Mucosa of rectum (tissue), 2 donors: Measurements from ENCODE around the gene CTTNBP2.

ENCODE experiments used
- H3K27ac ChIP-seq, 2 donors: one replicate each; pipeline ENCODE4 v1.7.0; 2013; ENCODE audit warnings: inconsistent platforms in 2 of 2, low read depth in 2 of 2, low read length in 2 of 2
- H3K27me3 ChIP-seq, 2 donors: one replicate each; pipeline ENCODE4 v1.7.0; 2013; ENCODE audit warnings: low read length in 2 of 2; ENCODE audit not compliant: control insufficient read depth in 2 of 2, insufficient read depth in 2 of 2
- H3K36me3 ChIP-seq, 2 donors: one replicate each; pipeline ENCODE4 v1.7.0; 2013; ENCODE audit warnings: low read length in 2 of 2; ENCODE audit not compliant: control insufficient read depth in 2 of 2, insufficient read depth in 2 of 2
- H3K4me1 ChIP-seq, 2 donors: one replicate each; pipeline ENCODE4 v1.7.0; 2013; ENCODE audit warnings: low read length in 2 of 2, mild to moderate bottlenecking in 1 of 2; ENCODE audit not compliant: control insufficient read depth in 2 of 2, insufficient read depth in 2 of 2
- H3K4me3 ChIP-seq, 2 donors: one replicate each; pipeline ENCODE4 v1.7.0; 2013; ENCODE audit warnings: low read length in 2 of 2
- H3K9ac ChIP-seq, 2 donors: one replicate each; pipeline ENCODE4 v1.7.0; 2013; ENCODE audit warnings: low read length in 2 of 2, low read depth in 1 of 2, mild to moderate bottlenecking in 1 of 2
- H3K9me3 ChIP-seq, 2 donors: one replicate each; pipeline ENCODE4 v1.7.0; 2013; ENCODE audit warnings: low read length in 2 of 2; ENCODE audit not compliant: control insufficient read depth in 2 of 2
- donor health status: healthy.
- donor health status: Normal muscosa, but diverticular disease.

CTTNBP2 gene

DNA sequence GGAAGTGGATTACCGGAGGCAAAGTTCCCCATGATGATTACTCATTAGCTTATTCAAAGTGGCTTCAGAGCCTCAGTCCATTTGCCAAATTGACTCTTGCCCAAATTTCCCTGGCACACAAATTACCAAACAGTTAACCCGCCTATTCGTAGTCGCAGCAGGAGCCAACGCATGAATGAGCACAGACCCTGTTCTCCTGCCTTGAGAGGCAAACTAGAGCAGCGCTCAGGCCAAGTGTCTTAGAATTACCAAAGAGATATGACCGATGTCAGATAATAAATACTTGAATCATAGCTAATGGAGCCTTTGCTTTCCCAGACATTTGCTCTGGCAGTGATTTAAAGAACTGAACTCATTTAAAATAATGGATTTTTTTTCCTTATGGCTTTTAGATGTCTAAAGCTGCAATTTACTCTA lies 64.9 kb downstream of the CTTNBP2 start:
- H3K27ac ChIP-seq = no peak overlapping the region
- H3K9ac ChIP-seq = no peak overlapping the region
- peaks cover 0 to 2% of the 10 kb centered on the region in 2 donors for H3K4me1 ChIP-seq
- no peaks in the 10 kb centered on the region for H3K36me3 ChIP-seq
- no peak overlapping the region for H3K4me3 ChIP-seq
- H3K9me3 ChIP-seq = no peaks in the 10 kb centered on the region
- H3K27me3 ChIP-seq = no peaks in the 10 kb centered on the region

DNA sequence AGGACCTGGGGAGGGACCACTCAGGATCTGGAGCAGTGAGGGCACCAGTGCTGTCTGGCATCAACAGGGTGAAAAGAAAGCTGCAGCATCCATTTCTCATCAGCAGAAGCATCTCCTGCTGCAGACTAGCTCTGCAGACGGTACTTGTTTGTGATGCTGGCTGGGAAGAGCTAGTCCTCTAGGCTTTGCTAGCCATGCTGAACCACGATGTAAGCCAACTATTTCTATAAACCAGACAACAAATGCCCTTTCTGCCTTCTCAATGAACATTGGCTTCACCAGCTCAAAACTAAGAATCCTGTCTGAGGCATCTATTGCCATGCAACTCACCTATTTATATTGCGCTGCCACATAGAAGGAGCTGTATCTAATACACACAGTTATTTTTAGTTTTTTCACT lies 65.6 kb downstream of the CTTNBP2 start:
- Histone ChIP-seq H3K27me3 (no peaks in the 10 kb centered on the region), H3K9ac (no peak overlapping the region), H3K9me3 (no peaks in the 10 kb centered on the region), H3K4me3 (no peak overlapping the region), H3K36me3 (no peaks in the 10 kb centered on the region), H3K4me1 (peaks cover 0 to 2% of the 10 kb centered on the region in 2 donors), H3K27ac (no peak overlapping the region)

DNA sequence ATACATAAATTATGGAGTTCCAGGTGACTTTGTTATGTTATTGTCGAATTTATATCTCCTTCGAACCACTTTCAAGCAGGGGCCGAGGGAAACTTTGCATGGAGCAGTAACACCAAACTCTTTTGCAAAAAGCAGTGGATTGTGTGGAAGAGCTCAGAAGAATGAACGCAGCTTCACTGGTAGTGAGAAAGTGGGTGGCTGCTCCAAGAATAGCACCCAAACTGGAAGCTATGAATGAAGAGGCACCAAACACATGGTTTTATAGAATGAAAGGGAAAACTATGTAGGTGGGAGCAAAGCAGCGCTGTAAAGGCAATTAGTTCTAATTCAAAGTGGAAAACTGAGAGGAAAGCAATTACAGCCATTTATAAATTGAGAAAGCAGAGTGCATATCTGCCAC lies 67.2 kb downstream of the CTTNBP2 start:
- Histone ChIP-seq H3K27ac (no peak overlapping the region), H3K9ac (no peak overlapping the region), H3K4me3 (no peak overlapping the region)

DNA sequence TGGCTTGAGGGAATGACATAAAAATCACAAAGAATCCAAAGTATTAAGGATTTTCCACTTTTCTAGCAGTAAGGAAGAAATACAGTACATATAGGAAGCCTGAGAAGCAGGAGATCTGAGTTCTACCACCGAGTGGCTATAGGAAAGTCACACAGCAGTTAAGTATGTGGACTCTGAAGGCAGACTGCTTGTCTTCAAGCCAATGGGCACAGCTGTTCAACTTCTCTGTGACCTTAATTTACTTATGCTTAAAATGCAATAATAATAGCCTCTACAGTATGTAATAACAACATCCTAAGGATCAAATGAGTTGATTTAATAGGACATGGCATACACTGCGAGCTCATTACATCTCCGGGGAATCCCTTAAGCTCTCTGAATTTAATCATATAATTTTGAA lies 68.0 kb downstream of the CTTNBP2 start:
- no peak overlapping the region for H3K4me3 ChIP-seq
- no peaks in the 10 kb centered on the region for H3K9me3 ChIP-seq
- H3K4me1 ChIP-seq = peaks cover 0 to 2% of the 10 kb centered on the region in 2 donors
- H3K27ac ChIP-seq = no peak overlapping the region
- H3K36me3 ChIP-seq = no peaks in the 10 kb centered on the region
- H3K27me3 ChIP-seq = no peaks in the 10 kb centered on the region
- H3K9ac ChIP-seq = no peak overlapping the region

More for the DNA sequence above, 67.2 kb downstream of the CTTNBP2 start:
- no peaks in the 10 kb centered on the region for H3K27me3 ChIP-seq
- peaks cover 0 to 2% of the 10 kb centered on the region in 2 donors for H3K4me1 ChIP-seq
- no peaks in the 10 kb centered on the region for H3K36me3 ChIP-seq
- H3K9me3 ChIP-seq = no peaks in the 10 kb centered on the region

DNA sequence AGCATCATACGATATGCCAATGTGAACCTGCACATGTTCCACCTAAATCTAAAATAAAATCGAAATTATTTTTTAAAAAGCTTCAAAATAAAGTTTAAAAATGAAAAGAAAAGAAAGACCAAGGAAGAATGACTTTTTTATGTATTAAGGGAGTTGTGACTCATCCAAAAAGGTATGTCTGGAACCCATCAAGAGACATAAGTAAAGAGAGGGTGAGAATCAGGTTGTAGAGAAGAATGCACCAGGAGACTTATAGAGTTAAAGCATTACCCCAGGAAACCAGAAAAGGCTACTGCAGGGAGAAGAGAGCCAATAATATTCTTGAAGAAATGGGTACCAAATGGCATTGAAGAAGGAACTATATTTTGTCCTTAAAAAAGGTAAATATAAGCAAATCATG lies 69.8 kb downstream of the CTTNBP2 start:
- no peak overlapping the region for H3K4me3 ChIP-seq
- no peaks in the 10 kb centered on the region for H3K9me3 ChIP-seq
- H3K27me3 ChIP-seq = no peaks in the 10 kb centered on the region
- H3K27ac ChIP-seq = no peak overlapping the region
- H3K36me3 ChIP-seq = no peaks in the 10 kb centered on the region
- H3K9ac ChIP-seq = no peak overlapping the region
- H3K4me1 ChIP-seq = no peaks in the 10 kb centered on the region

DNA sequence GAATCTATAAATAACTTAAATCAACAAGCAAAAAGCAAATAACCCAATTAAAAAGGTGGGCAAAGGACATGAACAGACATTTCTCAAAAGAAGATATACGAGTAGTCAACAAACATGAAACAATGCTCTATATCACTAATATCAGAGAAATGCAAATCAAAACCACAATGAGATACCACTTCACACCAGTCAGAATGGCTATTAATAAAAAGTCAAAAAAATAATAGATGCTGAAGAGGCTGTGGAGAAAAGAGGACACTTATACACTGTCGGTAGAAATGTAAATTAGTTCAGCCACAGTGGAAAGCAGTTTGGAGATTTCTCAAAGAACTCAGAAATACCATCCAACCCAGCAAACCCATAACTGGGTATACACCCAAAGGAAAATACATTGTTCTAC lies 70.6 kb downstream of the CTTNBP2 start:
- no peak overlapping the region for H3K4me3 ChIP-seq
- no peaks in the 10 kb centered on the region for H3K27me3 ChIP-seq
- H3K36me3 ChIP-seq = no peaks in the 10 kb centered on the region
- no peaks in the 10 kb centered on the region for H3K9me3 ChIP-seq
- H3K4me1 ChIP-seq = no peaks in the 10 kb centered on the region
- no peak overlapping the region for H3K9ac ChIP-seq
- H3K27ac ChIP-seq = no peak overlapping the region

DNA sequence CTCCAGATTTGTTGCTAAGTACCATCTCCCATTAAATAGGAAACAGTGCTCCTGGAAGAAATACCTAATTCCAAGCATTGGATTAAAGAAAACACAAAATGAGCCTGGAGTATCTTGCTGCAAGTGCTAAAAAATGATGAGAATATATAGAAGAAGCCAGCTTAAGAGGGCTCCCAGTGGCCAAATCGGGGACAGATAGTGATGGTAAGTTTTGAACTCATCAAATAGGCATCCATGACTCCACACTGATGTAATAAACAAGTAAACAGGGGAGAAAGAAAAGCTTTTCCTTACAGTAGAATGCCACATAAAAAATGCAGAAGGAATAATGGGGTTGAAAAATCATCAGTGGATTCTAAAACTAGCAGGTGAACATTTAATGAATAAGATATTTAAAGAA lies 72.4 kb downstream of the CTTNBP2 start:
- Histone ChIP-seq H3K9me3 (no peaks in the 10 kb centered on the region), H3K36me3 (no peaks in the 10 kb centered on the region), H3K4me1 (no peaks in the 10 kb centered on the region), H3K27me3 (no peaks in the 10 kb centered on the region), H3K27ac (no peak overlapping the region), H3K4me3 (no peak overlapping the region), H3K9ac (no peak overlapping the region)

DNA sequence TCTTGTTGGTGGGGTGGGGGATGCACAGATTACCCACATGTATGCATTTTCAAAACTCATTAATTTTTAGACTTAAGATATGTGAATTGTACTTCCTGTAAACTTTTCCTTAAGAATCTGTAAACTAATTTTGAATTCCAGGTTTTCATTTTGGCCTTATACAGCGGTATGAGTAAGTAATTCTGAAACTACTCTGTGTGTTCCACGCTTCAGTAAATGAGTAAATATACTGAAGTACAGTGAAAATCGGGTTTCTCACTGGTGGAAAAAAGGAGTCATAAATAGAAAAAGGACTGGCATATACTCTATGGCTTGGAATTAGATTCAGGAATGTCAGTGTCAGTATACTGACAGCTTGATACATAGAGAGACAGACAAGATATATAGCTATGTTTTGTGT lies 72.8 kb downstream of the CTTNBP2 start:
- no peak overlapping the region for H3K9ac ChIP-seq
- no peaks in the 10 kb centered on the region for H3K36me3 ChIP-seq
- no peaks in the 10 kb centered on the region for H3K9me3 ChIP-seq
- H3K27ac ChIP-seq = no peak overlapping the region
- no peaks in the 10 kb centered on the region for H3K27me3 ChIP-seq
- no peak overlapping the region for H3K4me3 ChIP-seq
- H3K4me1 ChIP-seq = no peaks in the 10 kb centered on the region

DNA sequence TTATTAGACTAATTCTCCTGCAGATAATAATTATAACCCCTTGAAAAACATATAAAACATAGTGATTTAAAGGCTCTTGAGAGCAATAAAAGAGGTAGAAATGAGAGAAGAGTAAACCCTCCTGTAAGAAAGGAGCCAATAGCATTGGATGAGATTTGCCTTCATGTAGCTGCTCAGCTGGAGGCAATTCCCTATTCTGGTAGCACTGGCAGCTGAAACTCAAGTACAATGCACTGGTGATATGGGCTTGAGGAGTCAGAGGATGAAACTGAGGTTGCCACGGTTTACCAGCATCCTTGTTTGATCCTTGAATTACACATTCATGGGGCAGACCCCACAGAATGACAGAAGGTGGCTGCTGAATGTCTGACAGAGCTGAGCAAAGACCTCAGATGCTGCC lies 76.4 kb downstream of the CTTNBP2 start:
- H3K27me3 ChIP-seq = no peaks in the 10 kb centered on the region
- no peaks in the 10 kb centered on the region for H3K9me3 ChIP-seq
- H3K36me3 ChIP-seq = no peaks in the 10 kb centered on the region
- no peak overlapping the region for H3K27ac ChIP-seq
- no peaks in the 10 kb centered on the region for H3K4me1 ChIP-seq
- H3K4me3 ChIP-seq = no peak overlapping the region
- H3K9ac ChIP-seq = no peak overlapping the region

DNA sequence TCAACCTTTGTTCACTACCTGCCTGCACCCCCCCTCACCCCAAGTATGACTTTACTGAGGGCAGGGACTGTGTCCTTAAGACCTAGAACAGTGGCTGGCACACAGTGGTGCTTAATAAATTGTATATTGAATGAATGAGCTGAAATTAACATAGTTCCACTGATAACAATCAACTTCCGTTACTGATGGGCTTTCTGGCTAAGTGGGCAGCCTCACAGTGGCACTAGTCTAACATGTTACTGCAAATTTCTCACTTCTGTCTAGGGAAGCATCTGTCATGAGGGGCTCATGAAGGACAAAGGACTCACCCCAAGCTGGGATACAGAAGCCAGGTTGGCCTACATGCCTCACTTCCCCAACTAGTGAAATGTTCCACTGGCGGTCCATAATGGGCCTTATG lies 79.3 kb downstream of the CTTNBP2 start:
- H3K9me3 ChIP-seq = no peaks in the 10 kb centered on the region
- H3K9ac ChIP-seq = no peak overlapping the region
- no peaks in the 10 kb centered on the region for H3K27me3 ChIP-seq
- H3K4me3 ChIP-seq = no peak overlapping the region
- no peaks in the 10 kb centered on the region for H3K4me1 ChIP-seq
- no peaks in the 10 kb centered on the region for H3K36me3 ChIP-seq
- peak overlapping the region in 1 of 2 donors; percentile 5 for H3K27ac ChIP-seq

DNA sequence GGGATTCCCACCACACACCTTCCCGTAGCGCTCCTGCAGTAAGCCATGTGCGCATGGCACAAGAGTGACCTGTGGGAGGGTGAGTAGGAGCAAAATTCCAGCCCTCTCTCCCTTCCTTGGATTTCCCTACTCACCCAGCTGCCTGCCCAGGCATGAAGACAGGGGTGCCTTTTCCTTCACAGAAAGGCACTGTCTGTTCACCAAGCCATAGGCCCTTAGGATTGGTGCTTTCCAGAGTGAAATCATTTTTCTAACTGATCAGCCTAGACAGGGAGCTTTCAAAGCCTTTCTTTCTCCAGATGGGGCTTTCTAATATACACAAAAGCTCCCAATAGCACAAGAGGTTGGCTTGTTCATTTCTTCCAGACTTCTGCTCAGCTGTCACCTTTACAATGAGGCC lies 79.7 kb downstream of the CTTNBP2 start:
- no peaks in the 10 kb centered on the region for H3K27me3 ChIP-seq
- H3K4me3 ChIP-seq = no peak overlapping the region
- no peaks in the 10 kb centered on the region for H3K36me3 ChIP-seq
- no peaks in the 10 kb centered on the region for H3K9me3 ChIP-seq
- H3K9ac ChIP-seq = no peak overlapping the region
- H3K4me1 ChIP-seq = no peaks in the 10 kb centered on the region
- peak overlapping the region; percentile 1 to 5 for H3K27ac ChIP-seq
